NCI-H2029 treated with DMSO at 0.1 percent for 48 hours (cell line): ENCODE data around the gene FNDC10.

Experiments used
- DNase-seq: peaks from one replicate; lab custom pipeline; 2025; lab: John Stamatoyannopoulos, UW

Gene FNDC10

GRCh38 chr1:1616045-1616790 is 16.3 kb upstream of the FNDC10 start:
- no peak for DNase-seq

DNA sequence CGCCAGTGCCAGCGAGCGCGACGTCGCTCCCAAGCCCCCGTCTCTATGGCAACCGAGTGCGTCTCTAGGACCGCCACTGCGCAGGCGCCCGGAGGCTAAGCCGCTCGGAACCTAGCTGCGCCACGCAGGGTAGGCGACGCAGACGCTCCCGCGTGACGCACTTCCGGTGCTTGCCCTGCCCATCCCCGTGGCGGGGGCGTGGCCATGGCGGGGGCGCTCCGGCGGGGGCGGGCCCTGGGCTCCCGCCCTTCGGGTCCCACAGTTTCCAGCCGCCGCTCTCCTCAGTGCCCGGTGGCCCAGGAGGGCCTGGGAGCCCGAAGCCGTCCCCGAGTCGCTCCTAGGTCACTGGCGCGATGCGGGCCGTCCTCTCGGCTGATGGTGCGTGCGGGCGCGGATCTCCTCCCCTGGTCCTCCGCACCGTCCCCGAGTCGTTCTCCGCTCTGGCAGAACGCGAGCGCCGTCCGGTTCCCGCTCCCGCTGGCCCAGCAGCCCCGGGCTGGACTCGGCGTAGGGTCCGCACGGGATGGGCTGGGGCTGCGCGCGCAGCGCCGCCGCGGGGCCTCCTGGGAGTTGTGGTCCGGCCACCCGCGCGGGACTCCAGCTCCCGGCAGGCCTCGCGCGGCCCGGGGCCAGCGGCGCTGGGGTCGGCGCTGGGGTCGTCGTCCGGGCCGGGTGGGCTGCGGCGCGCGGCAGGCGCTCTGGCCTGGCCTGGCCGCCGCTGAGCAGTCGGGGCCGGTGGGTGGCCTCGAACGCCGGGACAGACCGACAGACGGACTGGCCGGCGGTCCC is 15.5 kb upstream of the FNDC10 start, which contains the start of gene MIB2:
Gene MIB2, plus strand, starts transcription at position 245 of the 789 bp plus-strand sequence. CDS start 7,953 bp downstream, outside the sequence.
- peak; percentile 78 for DNase-seq

DNA sequence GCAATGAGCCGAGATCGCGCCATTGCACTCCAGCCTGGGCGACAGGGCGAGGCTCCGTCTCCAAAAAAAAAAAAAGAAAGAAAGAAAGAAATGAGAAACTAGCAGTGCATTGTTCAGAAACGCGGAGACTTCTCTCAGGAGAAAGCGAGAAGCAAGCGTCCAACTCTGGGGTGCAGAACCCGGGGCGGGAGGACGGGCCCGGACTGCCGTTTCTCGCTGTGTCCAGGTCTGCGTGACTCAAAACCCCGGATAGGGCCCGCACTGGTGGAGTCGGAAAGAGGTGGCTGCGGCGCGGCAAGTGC is 15.0 kb upstream of the FNDC10 start:
- no peak for DNase-seq

DNA sequence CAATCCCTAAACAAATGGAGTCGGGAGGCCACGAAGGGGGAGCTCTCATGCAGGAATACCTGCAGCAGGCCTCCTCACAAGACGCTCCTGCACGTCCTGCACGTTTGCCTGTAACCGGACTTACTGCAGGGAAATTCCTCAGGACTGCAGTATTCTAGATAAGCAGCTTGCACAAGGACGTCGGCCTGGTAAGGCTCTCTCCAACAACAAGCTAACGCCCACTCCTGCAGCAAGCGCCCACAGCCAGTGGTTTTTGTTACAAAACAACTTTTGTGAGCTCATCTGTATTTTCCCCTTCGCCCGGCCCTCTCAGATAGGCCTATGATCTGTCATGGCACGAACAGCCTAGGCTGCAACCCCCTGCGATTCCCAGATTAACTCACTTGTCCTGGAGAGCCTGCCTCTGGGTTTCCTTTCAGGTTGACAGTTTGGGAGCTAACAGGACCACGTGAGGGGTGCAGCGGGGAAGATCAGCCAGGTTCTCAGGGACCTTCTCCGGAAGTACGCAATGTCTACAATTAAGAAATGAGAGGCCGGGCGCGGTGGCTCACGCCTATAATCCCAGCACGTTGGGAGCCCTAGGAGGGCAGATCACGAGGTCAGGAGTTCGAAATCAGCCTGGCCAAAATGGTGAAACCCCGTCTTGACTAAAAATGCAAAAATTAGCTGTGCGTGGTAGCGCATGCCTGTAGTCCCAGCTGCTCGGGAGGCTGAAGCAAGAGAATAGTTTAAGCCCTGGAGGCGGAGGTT is 14.4 kb upstream of the FNDC10 start:
- DNase-seq: no peak

- DNase-seq: no peak
Measured at GRCh38 chr1:1613509-1614082, 13.7 kb upstream of the FNDC10 start.

- DNase-seq: no peak
Measured at GRCh38 chr1:1612104-1612400, 12.1 kb upstream of the FNDC10 start.

GRCh38 chr1:1610796-1611195 is 10.9 kb upstream of the FNDC10 start:
- no peak for DNase-seq

DNA sequence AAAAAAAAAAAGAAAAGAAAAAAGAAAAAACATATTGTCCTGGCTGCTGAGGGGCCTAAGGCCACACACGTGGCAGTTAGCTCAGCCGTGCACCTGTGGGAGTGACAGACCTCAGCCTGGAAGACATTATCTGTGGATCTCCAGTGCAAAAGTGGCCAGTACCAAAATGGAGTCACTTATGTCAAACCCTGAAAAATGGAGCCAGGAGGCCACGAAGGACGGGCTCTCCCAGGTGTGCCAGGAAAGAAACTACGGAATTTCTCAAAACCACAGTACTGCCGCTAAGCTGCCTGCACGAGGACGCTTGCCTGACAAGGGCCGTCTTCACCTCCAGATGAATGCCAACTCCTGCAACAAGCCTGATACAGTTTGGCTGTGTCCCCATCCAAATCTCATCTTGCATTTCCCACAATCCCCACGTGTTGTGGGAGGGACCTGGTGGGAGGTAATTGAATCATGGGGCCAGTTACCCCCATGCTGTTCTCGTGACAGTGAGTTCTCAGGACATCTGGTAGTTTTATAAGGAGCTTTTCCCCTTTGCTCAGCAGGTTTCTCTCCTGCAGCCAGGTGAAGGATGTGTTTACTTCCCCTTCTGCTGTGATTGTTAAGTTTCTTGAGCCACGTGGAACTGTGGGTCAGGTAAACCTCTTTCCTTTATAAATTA is 10.0 kb upstream of the FNDC10 start:
- no peak for DNase-seq

DNA sequence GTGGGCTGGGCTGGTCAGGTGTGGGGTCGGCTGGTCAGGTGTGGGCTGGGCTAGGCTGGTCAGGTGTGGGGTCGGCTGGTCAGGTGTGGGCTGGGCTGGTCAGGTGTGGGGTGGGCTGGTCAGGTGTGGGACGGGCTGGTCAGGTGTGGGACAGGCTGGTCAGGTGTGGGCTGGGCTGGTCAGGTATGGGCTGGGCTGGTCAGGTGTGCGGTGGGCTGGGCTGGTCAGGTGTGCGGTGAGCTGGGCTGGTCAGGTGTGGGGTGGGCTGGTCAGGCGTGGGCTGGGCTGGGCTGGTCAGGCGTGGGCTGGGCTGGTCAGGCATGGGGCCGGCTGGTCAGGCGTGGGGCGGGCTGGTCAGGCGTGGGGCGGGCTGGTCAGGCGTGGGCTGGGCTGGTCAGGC is 6.3 kb upstream of the FNDC10 start:
- no peak for DNase-seq

DNA sequence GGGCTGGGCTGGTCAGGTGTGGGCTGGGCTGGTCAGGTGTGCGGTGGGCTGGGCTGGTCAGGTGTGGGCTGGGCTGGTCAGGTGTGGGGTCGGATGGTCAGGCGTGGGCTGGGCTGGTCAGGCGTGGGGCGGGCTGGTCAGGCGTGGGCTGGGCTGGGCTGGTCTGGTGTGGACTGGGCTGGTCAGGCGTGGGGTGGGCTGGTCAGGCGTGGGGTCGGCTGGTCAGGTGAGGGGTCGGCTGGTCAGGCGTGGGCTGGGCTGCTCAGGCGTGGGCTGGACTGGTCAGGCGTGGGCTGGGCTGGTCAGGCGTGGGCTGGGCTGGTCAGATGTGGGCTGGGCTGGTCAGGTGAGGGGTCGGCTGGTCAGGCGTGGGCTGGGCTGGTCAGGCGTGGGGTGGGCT is 5.8 kb upstream of the FNDC10 start:
- no peak for DNase-seq

GRCh38 chr1:1605034-1605591 is 5.2 kb upstream of the FNDC10 start:
- no peak for DNase-seq

- DNase-seq: no peak
Measured at GRCh38 chr1:1604374-1605033, 4.6 kb upstream of the FNDC10 start.

- DNase-seq: no peak
Measured at GRCh38 chr1:1603671-1604373, 3.9 kb upstream of the FNDC10 start.

DNA sequence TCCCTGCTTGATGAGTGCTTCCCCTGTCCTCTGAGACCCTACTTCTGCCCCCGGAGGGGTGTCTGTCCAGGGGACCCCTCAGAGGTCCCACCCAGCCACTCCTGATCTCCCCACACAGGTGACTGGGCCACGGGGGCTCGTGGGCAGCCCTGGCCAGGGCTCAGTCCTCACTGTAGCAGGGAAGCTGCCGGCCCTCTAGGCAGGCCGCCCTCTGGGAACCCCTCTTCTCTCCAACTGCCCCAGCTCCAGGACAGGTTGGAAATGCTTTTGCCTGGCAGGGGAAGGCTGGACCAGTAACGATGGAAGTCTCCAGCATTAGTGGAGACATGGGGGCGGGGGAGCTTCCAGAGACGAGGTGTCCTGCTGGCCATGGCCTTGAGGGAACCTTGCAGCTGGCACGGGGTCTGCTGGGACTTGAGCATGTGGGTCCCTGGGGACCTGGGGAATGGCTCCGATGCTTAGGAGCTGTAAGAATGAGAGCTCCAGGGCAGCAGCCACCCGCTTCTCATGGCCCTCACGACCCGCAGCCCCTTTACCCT is 3.1 kb upstream of the FNDC10 start:
- no peak for DNase-seq

DNA sequence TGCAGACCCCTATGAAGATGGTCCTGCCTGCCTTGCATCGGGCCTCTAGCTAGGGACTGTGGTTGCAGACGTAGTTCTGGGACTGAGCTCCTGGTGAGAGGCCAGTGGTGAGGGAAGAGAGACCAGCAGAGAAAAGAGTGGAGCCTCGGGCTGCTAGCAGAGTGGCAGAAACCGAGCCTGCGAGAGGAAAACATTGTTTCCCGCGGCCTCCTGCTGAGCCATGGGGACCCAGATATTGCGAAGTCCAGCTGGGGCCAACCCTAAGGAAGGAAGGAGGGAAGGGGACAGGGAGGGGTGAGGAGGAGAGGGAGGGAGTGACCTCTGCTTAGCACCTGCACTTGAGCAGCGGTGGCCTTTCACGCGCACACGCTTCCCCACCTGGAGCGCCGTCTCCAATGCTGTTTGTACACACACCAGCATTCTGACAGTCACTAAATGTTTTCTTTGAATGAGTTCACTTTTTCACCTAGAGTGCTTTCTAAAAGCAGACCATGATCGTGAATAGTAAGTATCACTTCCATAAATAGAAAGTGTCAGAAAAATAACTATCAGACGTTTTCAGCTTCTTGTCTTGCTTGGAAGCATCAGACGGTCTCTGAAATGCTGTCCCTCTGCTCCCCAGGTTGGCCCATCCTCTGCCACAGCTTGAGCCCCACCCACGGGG is 2.5 kb upstream of the FNDC10 start:
- no peak for DNase-seq

- DNase-seq: no peak
Measured at GRCh38 chr1:1601564-1602303, 1.8 kb upstream of the FNDC10 start.

DNA sequence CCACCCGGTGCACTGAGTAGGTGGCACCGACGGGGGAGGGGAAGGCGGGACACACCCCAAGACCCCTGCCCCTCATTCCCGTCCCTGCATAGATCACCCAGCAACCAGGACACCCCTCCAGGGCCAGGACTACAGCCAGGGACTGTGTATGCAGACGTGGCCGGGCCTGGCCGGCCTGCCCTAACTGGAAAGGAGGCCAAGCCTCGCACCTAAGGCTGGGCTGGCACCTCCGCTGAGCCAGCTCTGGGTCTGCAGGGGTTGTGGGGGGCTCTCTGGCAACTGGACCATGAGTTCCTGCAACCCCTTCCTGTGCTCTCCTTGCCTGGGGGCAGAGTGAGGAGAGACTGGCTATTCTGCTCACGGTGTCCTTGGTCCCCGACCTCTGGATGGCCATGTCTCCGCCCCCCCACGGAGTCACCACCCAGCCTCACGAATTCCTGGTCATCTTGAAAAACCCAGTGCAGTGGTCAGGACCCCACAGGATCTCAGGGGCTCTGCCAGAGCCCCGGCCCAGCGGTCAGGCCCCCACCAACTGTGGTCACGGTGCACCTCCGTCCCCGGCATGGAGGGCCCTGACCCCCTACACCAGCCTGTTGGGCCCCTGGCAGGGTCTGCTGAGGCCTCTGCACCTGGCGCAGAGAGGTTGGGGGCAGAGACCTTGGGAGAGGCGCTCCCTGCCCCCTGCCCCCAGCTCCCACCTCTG is 1.1 kb upstream of the FNDC10 start:
- no peak for DNase-seq
